GM18519 (cell line): Measurements from ENCODE around the gene PCED1B.
"Not testable (repeated sequence)": the region's sequence is repeated elsewhere in the genome, so short reads cannot be mapped to it uniquely, and the experiment has no call there.

Experiments used
- ATAC-seq: cut with Tn5 transposase; IDR thresholded peaks from one replicate; pipeline ENCODE4 v1.9.1; 2021; ENCODE audit warnings: mild to moderate bottlenecking, moderate library complexity; ENCODE audit not compliant: unreplicated experiment, low FRiP score

PCED1B gene

GRCh38 chr12:47114481-47114892 lies 35.1 kb downstream of the PCED1B start:
- no peak for ATAC-seq

GRCh38 chr12:47117305-47117704 lies 37.9 kb downstream of the PCED1B start:
- ATAC-seq, result not testable (repeated sequence)

DNA sequence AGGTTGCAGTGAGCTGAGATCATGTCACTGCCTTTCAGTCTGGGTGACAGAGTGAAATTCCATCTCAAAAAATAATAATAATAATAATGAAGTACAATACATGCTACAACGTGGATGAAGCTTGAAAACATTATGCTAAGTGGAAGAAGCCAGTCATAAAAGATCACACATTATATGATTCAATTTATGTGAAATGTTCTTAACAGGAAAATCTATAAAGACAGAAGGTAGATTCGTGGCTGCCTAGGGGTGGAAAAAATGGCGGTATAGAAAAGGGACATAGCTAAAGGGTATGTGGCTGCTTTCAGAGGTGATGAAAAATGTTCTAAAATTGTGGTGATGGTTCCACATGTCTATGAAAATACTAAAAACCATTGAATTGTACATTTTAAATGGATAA lies 41.3 kb downstream of the PCED1B start:
- ATAC-seq, result no peak

GRCh38 chr12:47121146-47121545 lies 41.7 kb downstream of the PCED1B start:
- ATAC-seq, result no peak

DNA sequence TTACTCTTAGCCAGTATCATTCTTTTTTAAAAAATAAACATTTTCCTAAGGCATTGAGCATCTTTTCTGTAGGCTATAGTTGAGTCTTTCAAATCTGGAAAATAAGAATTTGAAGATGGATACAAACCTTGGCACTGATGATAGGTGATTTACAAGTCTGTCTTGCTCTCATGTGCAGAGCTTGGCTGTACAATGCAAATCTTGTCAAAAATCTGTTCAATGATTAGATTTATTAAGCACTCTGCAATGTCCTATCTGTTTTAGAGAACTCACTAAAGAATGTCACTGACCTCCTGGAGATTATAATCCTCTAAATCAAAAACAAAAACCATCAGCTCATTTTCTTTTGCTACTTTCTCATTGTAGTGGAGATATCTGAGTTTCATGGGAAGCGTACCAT lies 43.2 kb downstream of the PCED1B start:
- ATAC-seq, result no peak

DNA sequence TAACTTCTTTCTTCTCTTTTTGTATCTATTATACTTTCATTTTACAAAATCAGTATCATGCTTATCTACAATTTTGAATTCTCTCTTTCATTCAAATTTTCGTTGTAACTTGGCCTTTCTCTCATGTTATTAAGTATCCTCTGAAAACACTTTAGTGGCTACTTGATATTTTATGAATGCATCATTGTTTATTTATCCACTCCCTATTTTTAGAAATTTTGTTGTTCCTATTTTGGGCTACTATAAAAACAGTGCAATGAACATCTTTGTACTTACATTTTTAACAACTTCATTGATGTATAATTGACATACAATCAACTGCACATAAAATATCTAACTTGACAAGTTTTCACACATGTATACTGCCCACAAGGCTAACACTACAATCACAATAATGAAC lies 44.3 kb downstream of the PCED1B start:
- ATAC-seq, result no peak

DNA sequence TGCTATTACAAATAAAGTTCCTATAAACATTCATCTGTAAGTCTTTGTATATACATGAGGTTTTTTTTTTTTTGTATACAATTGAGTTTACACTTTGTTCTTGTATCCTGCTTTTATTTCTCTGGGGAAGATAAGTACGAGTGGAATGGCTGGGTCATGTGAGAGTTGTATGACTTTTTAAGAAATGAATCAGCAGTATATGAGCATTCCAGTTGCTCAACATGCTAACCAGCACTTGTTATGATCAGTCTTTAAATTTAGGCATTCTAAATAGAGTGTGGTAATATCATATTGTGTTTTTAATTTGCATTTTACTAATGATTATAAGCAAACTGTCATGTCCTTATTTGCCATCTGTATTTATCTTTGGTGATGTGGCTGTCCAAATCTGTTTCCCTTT lies 45.0 kb downstream of the PCED1B start:
- ATAC-seq, result no peak

DNA sequence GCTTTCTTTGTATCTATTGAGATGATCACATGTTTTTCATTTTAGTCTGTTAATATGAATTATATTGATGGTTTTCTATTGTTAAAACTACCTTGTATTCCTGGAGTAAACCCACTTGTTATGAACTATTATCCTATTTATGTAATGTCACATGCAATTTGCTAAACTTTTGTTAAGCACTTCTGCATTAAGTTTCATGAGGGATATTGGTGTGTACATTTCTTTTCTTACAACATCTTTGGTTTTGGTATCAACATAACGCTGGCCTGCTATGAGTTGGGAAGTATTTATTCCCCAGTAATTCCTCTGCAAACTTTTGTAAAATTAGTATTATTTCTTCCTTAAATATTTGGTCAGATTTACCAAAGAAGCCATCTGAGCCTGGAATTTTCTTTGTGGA lies 46.8 kb downstream of the PCED1B start:
- no peak for ATAC-seq

DNA sequence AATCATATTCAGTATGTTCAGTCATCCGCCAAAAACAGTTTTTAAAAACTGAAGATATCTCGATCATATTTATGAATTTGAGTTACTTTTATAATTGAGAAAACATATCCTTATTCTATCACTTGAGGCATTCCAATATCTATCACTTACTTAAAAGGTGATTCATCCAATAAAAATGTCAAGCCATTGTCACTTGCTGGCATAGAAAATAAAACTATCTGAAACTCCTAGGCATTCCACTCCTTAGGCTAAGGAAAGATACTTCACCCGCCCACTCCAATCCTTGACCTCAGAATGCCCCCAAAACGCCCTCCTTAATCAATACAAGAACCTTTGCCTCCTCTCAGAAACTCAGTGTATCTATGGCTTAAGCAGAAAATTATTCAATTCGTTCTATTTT lies 51.6 kb downstream of the PCED1B start:
- ATAC-seq, result no peak

GRCh38 chr12:47134005-47134404 lies 54.6 kb downstream of the PCED1B start:
- no peak for ATAC-seq

- no peak for ATAC-seq
These were observed 56.2 kb downstream of the PCED1B start for GRCh38 chr12:47135578-47135977.

GRCh38 chr12:47139000-47139681 lies 59.7 kb downstream of the PCED1B start:
- no peak for ATAC-seq

- ATAC-seq, result no peak
These were observed 62.0 kb downstream of the PCED1B start for GRCh38 chr12:47141459-47141858.

DNA sequence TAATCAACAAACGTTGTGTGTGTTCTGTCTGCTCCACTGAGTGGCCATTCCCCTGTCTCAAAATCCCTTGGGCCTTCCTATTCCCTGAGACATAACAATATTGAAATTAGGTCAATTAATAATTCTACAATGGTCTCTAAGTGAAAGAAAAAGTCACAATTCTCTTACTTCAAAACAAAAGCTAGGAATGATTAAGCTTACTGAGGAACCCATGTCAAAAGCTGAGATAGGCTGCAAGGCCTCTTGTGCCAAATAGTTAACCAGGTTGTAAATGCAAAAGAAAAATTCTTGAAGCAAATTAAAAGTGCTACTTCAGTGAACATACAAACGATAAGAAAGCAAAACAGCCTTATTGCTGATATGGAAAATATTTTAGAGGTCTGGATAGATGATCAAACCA lies 65.3 kb downstream of the PCED1B start:
- ATAC-seq, result no peak

- ATAC-seq, result no peak
These were observed 65.8 kb downstream of the PCED1B start for GRCh38 chr12:47145188-47145587.

GRCh38 chr12:47147739-47148138 lies 68.3 kb downstream of the PCED1B start:
- ATAC-seq, result no peak

- ATAC-seq, result no peak
These were observed 69.7 kb downstream of the PCED1B start for GRCh38 chr12:47149146-47149545.

GRCh38 chr12:47152095-47152494 lies 72.7 kb downstream of the PCED1B start:
- ATAC-seq, result no peak

DNA sequence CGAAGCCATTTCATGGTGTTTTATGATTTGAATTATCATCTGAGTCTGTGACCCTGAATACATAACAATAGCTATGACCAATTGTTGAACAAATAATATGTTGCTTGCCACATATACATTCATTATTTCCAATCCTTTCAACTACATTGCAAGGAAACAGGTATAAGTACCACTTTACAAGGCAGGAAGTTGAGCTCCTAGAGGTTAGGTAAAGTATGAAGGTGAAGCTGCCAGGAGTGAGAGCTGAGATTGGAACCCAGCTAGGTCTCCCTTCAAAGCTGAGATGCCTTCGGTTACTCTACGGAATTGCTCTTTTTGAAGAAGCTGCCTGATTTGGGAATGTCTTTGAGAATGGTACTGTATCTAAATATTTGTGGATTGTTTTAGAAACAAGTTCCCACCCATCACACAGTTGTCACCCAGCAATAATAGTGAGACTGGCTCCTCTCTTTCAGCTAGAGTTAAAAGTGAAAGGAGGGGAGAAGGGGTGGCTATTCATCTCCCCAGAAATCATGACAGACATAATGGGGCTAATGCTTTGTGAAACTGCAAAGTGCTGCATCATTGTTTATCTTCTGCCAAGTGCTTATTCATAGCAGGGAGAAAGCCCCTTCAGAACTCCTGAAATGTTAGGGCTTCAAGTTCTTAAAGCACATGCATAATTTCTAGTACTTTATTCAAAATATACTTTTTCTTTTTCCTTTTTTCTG lies 76.2 kb downstream of the PCED1B start:
- no peak for ATAC-seq

- no peak for ATAC-seq
These were observed 76.8 kb downstream of the PCED1B start for GRCh38 chr12:47156167-47156736.

- ATAC-seq, result no peak
These were observed 79.4 kb downstream of the PCED1B start for GRCh38 chr12:47158792-47159191.

DNA sequence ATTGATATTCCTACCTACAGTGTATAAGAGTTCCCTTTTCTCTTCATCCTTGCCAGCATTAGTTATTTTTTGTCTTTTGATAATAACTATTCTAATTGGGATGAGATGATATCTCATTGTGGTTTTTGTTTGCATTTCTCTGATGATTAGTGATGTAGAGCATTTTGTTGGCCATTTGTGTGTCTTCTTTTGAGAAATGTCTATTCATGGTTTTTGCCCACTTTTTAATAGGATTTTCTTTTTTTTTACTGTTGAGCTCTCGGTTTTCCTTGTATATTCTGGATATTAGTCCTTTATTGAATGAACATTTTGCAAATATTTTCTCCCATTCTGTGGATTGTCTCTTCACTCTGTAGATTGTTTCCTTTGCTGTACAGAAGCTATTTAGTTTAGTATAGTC lies 79.9 kb downstream of the PCED1B start:
- no peak for ATAC-seq
